Activated CD4-positive, alpha-beta T cell treated with anti-CD3 and anti-CD28 coated beads, Interleukin-2, amount 10 ng/mL, durations not matched to agents 7 days and 5 days (primary cell): ENCODE results near the gene MBD2. TPM values are rescaled to one million over a fixed set of nuclear protein-coding genes. Genes with fewer than 3 reads are reported as not detected.
"Not testable (repeated sequence)": the region's sequence is repeated elsewhere in the genome, so short reads cannot be mapped to it uniquely, and the experiment has no call there.

ENCODE experiments used
- CTCF ChIA-PET: fragments of 350-600 bp; sonication (Branson Sonifier 250); formaldehyde crosslinking; loops from one replicate; lab custom pipeline; 2021; ENCODE audit warnings: antibody characterized with exemption; lab: Charles Lee
- POLR2A ChIA-PET: fragments of 350-600 bp; sonication (Branson Sonifier 250); formaldehyde crosslinking; loops from one replicate; lab custom pipeline; 2021; ENCODE audit warnings: antibody characterized with exemption; lab: Charles Lee
- DNase-seq: peaks from one replicate; pipeline ENCODE4 v3.0.0-alpha.2; 2020
- H3K27ac Mint-ChIP-seq: one replicate; pipeline ENCODE4 v1.8.0; 2021; ENCODE audit warnings: mild to moderate bottlenecking, moderate library complexity, mixed read lengths
- H3K27me3 Mint-ChIP-seq: one replicate; pipeline ENCODE4 v1.8.0; 2021; ENCODE audit warnings: mixed read lengths
- H3K36me3 Mint-ChIP-seq: one replicate; pipeline ENCODE4 v1.8.0; 2021; ENCODE audit warnings: low read depth, mixed read lengths
- H3K4me1 Mint-ChIP-seq: one replicate; pipeline ENCODE4 v1.8.0; 2021; ENCODE audit warnings: mixed read lengths
- H3K4me3 Mint-ChIP-seq: one replicate; pipeline ENCODE4 v1.8.0; 2021; ENCODE audit warnings: mild to moderate bottlenecking, moderate library complexity, mixed read lengths
- H3K9me3 Mint-ChIP-seq: one replicate; pipeline ENCODE4 v1.8.0; 2021; ENCODE audit warnings: mixed read lengths
- total RNA-seq, 2 experiments: library from RNA; stranded (reverse); gene quantifications; one replicate each; pipeline ENCODE4 v1.2.3, GENCODE V29; 2021

Gene MBD2
- total RNA-seq, 2 experiments from 2014 or later, result 103 to 105 TPM

DNA sequence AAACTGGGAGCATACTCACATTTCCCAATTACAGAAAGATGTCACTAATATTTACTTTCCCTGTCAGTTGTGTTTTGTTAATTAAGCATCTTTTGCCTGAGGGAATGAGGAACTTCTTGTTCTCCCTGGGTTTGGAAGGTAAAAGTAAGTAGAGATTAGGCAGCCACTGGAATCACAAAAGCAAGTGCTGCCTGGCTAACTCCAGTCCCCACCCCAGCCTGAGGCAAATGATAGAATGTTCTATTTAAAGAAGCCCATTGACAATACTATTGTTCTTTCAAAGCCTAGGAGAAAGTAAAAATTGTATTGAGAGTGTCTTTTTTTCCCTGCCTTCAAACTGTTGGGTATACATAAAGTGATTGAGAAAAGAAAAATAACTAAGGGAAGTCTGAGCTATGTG is 93.8 kb downstream of the MBD2 start:
- ChIA-PET CTCF (interaction anchor here (0.8 to 4.2 kb wide), 2 partner anchors 11 to 14 kb away, joined by 3 to 18 read pairs; no protein-coding TSS in a partner anchor), POLR2A (no interaction called here)
- Mint-ChIP-seq H3K36me3 (no peaks in the 10 kb centered on the region), H3K4me1 (peaks cover 16% of the 10 kb centered on the region), H3K27ac (no peak overlapping the region), H3K27me3 (no peaks in the 10 kb centered on the region), H3K9me3 (peaks cover 2% of the 10 kb centered on the region), H3K4me3 (no peak overlapping the region)
- no peak for DNase-seq

DNA sequence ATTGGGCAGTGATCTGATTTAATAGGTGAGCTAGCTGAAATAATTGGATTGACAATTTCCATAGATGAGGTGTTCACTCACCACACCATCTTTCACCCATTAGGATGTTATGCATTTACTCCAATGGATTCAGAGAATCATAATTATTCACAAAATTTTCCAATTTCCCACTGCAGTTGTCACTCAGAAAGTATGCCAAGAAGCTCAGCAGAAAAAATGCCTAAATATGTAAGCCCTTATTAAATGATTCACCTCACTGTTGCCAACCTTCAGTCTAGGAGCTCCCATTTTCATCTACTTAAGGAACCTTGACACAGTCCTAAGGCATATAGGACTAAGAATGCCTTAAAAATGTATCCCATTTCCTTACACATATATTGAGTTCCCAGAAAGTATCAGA is 94.3 kb downstream of the MBD2 start:
- Mint-ChIP-seq H3K36me3 (no peaks in the 10 kb centered on the region), H3K27me3 (no peaks in the 10 kb centered on the region), H3K4me3 (no peak overlapping the region), H3K9me3 (peaks cover 2% of the 10 kb centered on the region), H3K27ac (no peak overlapping the region), H3K4me1 (peaks cover 16% of the 10 kb centered on the region)
- ChIA-PET CTCF (interaction anchor here (1.0 to 4.2 kb wide), 2 partner anchors 10 to 139 kb away, joined by 3 to 18 read pairs; partner anchors contain the start of gene POLI), POLR2A (no interaction called here)
- no peak for DNase-seq

GRCh38 chr18:54129448-54130067 is 94.9 kb downstream of the MBD2 start:
- Mint-ChIP-seq H3K4me3 (no peak overlapping the region), H3K4me1 (peaks cover 16% of the 10 kb centered on the region), H3K27me3 (no peaks in the 10 kb centered on the region), H3K9me3 (peaks cover 2% of the 10 kb centered on the region), H3K27ac (no peak overlapping the region), H3K36me3 (no peaks in the 10 kb centered on the region)
- ChIA-PET CTCF (interaction anchor here (1.0 to 4.2 kb wide), 2 partner anchors 10 to 140 kb away, joined by 3 to 18 read pairs; partner anchors contain the start of gene POLI), POLR2A (no interaction called here)
- no peak for DNase-seq

- Mint-ChIP-seq H3K27me3 (no peaks in the 10 kb centered on the region), H3K36me3 (no peaks in the 10 kb centered on the region), H3K4me1 (peaks cover 16% of the 10 kb centered on the region), H3K4me3 (no peak overlapping the region), H3K9me3 (peaks cover 2% of the 10 kb centered on the region), H3K27ac (no peak overlapping the region)
- peak; percentile 16 for DNase-seq
- POLR2A ChIA-PET, result no interaction called here
- CTCF ChIA-PET, result interaction anchor here (0.6 to 4.2 kb wide), 6 partner anchors 8 to 1487 kb away, joined by 3 to 18 read pairs (median 3); no protein-coding TSS in a partner anchor
These were observed 96.6 kb downstream of the MBD2 start for GRCh38 chr18:54127759-54128378.

- POLR2A ChIA-PET, result no interaction called here
- CTCF ChIA-PET, result no interaction called here
- Mint-ChIP-seq H3K27ac (no peak overlapping the region), H3K9me3 (no peaks in the 10 kb centered on the region), H3K27me3 (no peaks in the 10 kb centered on the region), H3K4me1 (peaks cover 16% of the 10 kb centered on the region), H3K4me3 (no peak overlapping the region), H3K36me3 (no peaks in the 10 kb centered on the region)
- no peak for DNase-seq
These were observed 99.0 kb downstream of the MBD2 start for GRCh38 chr18:54125429-54125828.

GRCh38 chr18:54123720-54124440 is 100.6 kb downstream of the MBD2 start:
- H3K27ac Mint-ChIP-seq, POLR2A ChIA-PET, H3K4me1 Mint-ChIP-seq, H3K27me3 Mint-ChIP-seq, CTCF ChIA-PET, H3K36me3 Mint-ChIP-seq, H3K9me3 Mint-ChIP-seq, DNase-seq, H3K4me3 Mint-ChIP-seq: not testable (repeated sequence)

- ChIA-PET CTCF (interaction anchor here (0.6 to 1.9 kb wide), 8 partner anchors 10 to 273 kb away, joined by 3 to 18 read pairs (median 3); no protein-coding TSS in a partner anchor), POLR2A (no interaction called here)
- no peak overlapping the region for H3K4me3 Mint-ChIP-seq
- no peak overlapping the region for H3K27ac Mint-ChIP-seq
- no peaks in the 10 kb centered on the region for H3K9me3 Mint-ChIP-seq
- peak; percentile 36 for DNase-seq
- H3K36me3 Mint-ChIP-seq, result no peaks in the 10 kb centered on the region
- H3K27me3 Mint-ChIP-seq, result no peaks in the 10 kb centered on the region
- H3K4me1 Mint-ChIP-seq, result peaks cover 2% of the 10 kb centered on the region
These were observed 104.9 kb downstream of the MBD2 start for GRCh38 chr18:54119524-54120019.

DNA sequence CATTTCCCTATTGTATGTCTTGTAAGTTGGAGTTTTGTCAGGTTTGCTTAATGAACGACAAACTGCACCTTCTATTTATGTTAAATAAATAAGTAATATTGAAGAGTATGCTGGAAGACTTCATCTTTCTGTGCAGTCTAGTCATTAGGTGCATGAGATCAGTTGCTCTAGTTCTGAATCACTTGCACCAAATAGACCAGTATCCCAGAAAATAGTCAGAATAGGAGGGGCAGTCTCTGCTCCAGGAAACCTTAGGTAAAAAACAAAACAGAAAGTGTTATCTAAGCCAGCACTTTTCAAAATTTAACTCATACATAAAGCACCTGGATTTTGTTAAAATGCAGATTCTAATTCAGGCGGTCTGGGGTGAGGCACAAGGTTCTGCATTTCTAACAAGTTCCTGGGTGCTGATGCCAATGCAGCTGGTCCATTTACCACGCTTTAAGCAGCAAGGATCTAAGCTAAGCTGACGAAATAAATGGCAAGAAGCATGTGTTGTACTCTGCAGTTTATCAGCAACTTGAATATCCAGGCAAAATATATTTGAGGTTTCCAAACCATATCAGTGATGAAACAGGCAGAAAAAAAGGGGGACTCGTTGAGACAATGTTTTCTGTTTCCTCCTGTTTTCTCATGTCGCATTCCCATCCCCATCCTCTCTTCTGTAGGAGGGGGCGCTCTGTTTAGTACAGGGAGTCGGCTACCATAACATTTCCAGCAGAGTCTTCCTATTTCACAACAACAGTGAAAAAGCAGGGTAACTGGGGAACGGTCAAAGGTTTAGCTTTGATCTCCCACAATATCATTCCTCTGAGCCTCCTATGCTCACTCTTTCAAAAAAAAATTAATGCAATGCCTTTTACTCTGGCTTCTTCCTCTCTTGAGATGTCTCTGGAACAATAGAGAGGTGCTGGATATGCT is 106.4 kb downstream of the MBD2 start:
- no peak for DNase-seq
- ChIA-PET CTCF (no interaction called here), POLR2A (no interaction called here)
- Mint-ChIP-seq H3K4me3 (no peak overlapping the region), H3K36me3 (no peaks in the 10 kb centered on the region), H3K27me3 (peaks cover 4% of the 10 kb centered on the region), H3K9me3 (no peaks in the 10 kb centered on the region), H3K4me1 (peaks cover 2% of the 10 kb centered on the region), H3K27ac (no peak overlapping the region)

- Mint-ChIP-seq H3K36me3 (no peaks in the 10 kb centered on the region), H3K27me3 (peaks cover 10% of the 10 kb centered on the region), H3K4me1 (peaks cover 2% of the 10 kb centered on the region), H3K4me3 (no peak overlapping the region), H3K9me3 (no peaks in the 10 kb centered on the region), H3K27ac (no peak overlapping the region)
- CTCF ChIA-PET, result interaction anchor here (0.9 kb wide), 1 partner anchor 14 kb away, joined by 3 read pairs; no protein-coding TSS in a partner anchor
- POLR2A ChIA-PET, result no interaction called here
- no peak for DNase-seq
These were observed 107.8 kb downstream of the MBD2 start for GRCh38 chr18:54116541-54117257.

- no peaks in the 10 kb centered on the region for H3K36me3 Mint-ChIP-seq
- POLR2A ChIA-PET, result no interaction called here
These were observed 112.1 kb downstream of the MBD2 start for GRCh38 chr18:54112356-54112755.

DNA sequence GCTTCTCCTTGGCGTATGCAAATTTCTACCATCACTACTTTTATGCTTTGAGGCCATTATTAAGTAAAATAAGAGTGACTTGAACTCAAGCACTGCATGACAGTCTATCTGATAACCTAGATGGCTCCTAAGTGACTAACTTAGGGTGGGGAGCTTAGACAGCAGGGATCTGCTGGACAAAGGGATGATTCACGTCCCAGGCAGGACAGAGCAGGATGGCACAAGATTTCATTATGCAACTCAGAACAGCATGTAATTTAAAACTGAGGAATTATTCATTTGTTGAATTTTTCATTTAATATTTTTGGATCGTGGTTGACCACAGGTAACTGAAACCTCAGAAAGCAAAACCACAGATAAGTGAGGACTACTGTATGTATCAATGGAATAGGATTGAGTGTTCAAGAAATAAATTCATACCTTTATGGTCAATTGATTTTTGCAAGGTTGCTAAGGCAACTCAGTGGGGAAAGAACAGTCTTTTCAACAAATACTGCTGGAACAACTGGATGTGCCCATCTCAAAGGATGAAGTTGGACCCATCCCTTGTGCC is 115.3 kb downstream of the MBD2 start:
- POLR2A ChIA-PET, result no interaction called here
- H3K36me3 Mint-ChIP-seq, result no peaks in the 10 kb centered on the region
- peaks cover 22% of the 10 kb centered on the region for H3K27me3 Mint-ChIP-seq
- no peaks in the 10 kb centered on the region for H3K4me1 Mint-ChIP-seq
- CTCF ChIA-PET, result no interaction called here
- no peak for DNase-seq
- no peaks in the 10 kb centered on the region for H3K9me3 Mint-ChIP-seq
- no peak overlapping the region for H3K27ac Mint-ChIP-seq
- no peak overlapping the region for H3K4me3 Mint-ChIP-seq

More at GRCh38 chr18:54112356-54112755, 112.1 kb downstream of the MBD2 start:
- CTCF ChIA-PET, result no interaction called here
- no peak overlapping the region for H3K27ac Mint-ChIP-seq
- H3K4me3 Mint-ChIP-seq, result no peak overlapping the region
- no peak for DNase-seq
- peaks cover 22% of the 10 kb centered on the region for H3K27me3 Mint-ChIP-seq
- H3K9me3 Mint-ChIP-seq, result no peaks in the 10 kb centered on the region
- H3K4me1 Mint-ChIP-seq, result no peaks in the 10 kb centered on the region
